ENCODE results near the gene FERD3L.

Gene FERD3L

DNA sequence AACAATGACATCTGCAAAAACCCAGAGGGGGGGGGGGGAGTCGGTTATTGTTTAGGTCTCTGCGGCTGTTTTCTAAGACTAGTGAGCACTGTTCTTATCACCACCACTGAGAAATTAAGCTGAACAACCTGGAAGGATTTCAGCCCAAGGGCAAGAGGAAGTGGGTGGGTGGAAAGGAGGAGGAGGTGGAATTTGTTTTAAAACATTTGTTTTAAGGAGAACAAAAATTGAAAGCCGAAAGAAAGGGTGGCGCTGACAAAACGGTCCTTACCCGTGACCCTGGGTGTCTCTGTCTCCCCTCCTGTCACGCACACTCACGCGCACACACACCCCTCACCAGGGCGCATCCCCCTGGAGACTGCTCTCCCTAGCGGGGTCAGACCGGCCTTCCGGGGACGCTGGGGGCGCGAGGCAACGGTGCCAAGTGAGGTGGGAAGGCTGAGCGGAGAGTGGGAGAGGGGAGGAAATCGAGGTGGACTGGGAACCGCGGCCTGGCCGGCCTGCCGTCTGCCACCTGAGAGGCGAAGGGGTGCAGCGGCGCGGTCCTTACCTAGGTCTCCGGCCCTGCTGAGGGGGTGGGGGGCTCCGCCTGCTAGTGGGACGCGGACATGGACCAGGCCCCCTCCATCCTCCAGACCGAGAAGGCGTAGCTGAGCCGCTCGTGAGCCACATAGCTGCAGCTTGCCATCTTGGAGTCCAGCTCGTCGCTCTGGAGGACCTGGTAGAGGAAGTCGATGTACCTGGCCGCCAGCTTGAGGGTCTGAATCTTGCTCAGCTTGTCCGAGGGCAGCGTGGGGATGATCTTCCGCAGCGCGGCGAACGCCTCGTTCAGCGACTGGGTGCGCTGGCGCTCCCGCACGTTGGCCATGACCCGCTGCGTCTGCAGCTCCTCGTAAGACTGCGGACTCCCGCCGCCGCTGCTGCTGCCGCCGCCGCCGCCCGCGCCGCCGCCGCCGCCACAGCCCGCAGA lies 28.8 kb downstream of the FERD3L start:
- no peak for DNase-seq

DNA sequence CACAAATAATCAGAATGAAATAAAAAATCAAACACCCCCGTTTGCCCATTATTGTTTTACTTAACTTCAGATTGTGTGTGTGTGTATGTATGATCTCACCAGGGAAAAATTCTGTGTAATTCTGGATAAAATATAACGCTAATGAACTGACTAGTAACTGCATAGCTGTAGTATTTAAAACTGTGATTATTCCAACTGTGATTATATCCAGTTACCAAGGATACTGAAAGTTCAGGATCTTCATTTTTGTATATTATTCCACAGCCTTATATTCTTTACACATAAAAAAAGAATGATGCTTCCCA lies 30.7 kb downstream of the FERD3L start:
- DNase-seq, result no peak

DNA sequence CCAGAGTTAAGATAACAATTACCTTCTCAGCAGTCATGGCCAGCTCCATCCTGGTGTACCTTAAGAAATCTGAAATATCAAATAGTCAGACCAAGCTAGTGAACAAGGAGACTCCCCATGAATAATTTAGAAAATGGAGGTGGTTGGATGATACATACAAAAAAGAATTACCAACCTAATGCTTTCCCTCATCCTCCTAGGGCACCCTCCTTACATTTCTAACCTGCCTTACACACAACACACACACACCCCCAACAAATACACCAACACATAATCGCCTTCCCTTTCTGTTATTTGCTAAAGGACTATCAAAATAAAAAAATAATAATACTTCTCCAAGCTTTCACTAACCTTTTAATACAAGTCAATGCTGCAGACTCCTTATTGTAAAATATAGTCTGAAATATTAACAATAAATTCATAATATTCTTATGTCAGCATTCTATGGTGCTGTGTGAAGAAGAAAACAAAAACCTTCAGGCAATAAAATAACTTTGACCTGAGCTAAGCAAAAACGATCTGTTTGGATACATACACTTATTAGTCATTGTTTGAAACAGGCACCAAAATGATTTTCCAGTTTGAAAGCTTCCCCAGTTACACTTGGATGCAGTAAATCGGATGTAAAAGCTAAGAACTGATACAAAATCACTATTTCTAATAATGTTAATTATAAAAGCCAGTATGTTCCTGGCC lies 31.2 kb downstream of the FERD3L start:
- no peak for DNase-seq

DNA sequence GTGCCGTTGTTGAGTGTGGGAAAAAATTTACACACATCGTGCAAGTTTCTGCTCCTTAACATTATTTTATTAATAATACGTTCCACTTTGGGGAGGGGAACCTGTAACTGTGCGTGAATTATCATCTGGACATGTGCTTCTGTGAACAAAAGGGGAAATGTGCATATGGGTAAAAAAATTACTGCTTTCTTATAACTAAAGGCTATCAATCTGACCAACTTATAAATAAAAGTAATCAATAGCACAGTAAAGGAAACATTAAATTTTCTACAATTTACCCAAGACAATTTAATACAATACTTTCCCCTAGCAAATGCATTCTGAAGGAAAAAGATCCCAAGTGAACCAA lies 32.2 kb downstream of the FERD3L start:
- no peak for DNase-seq

- peak; percentile 60 to 62 for DNase-seq
Observed at GRCh38 chr7:19112274-19113001, 32.8 kb downstream of the FERD3L start.

GRCh38 chr7:19111474-19112273 lies 33.5 kb downstream of the FERD3L start:
- DNase-seq, result no peak

GRCh38 chr7:19110776-19111175 lies 34.4 kb downstream of the FERD3L start:
- DNase-seq, result no peak

GRCh38 chr7:19110026-19110730 lies 35.0 kb downstream of the FERD3L start:
- no peak for DNase-seq

GRCh38 chr7:19109000-19109946 lies 35.9 kb downstream of the FERD3L start:
- no peak for DNase-seq

GRCh38 chr7:19107356-19108146 lies 37.7 kb downstream of the FERD3L start:
- peak; percentile 18 to 51 for DNase-seq

DNA sequence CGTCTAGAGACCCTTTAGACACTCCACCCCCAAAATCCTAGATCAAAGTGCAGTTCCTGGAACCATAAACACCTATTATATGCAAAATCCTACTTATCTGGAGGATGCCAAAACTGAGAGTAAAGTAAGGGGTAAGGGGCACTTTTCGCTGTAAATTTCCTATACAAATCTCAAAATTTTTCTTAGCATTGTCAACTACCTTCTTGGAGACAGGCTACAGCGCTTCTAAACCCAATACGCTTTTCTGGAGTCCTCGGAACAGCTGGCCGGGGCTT lies 38.2 kb downstream of the FERD3L start:
- no peak for DNase-seq

DNA sequence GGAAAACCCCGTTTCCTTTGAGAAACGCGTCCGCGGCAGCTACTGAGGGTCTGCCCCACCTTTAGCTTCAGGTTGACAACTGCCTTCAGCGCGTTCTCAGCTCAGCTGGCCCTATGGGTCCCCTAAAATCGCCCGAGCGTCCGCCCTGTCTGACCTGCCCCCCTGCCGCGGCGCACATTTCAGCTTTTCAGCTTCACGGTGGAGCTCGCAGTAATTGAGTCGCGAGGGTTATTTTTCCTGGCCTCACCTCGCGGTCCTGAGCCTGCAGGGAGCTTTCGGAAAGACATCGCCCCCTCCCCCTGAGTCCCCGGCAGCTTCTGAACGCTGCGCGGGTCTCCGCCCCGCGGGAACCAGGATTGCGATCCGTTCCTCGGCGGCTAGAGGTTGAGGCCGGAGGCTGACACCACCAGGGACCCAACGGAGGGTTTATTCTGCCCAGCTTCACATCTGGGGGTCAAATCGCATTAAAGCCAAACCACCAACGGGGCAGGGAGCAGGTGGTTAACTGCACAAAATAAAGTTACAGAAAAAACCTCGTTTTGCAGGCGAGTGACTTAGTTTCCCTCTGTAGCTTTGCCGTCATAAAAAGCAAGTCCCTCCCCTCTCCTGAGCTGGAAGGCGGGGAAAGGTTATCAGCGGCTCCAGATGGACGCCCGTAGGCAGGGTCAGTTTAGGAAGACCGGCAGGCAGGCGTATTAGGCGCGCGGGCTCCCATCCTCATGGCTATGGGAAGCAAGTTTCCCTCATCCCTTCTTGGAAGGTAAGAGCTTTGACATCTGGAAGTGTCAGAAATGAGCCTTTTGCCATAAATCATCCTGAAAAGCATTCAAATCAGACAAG lies 38.8 kb downstream of the FERD3L start:
- no peak for DNase-seq

- no peak for DNase-seq
Observed at GRCh38 chr7:19105546-19105945, 39.7 kb downstream of the FERD3L start.

- no peak for DNase-seq
Observed at GRCh38 chr7:19104811-19105210, 40.4 kb downstream of the FERD3L start.

- DNase-seq, result no peak
Observed at GRCh38 chr7:19102884-19103283, 42.3 kb downstream of the FERD3L start.

- no peak for DNase-seq
Observed at GRCh38 chr7:19101909-19102308, 43.3 kb downstream of the FERD3L start.

GRCh38 chr7:19101472-19101871 lies 43.7 kb downstream of the FERD3L start:
- DNase-seq, result no peak

GRCh38 chr7:19099924-19100323 lies 45.3 kb downstream of the FERD3L start:
- no peak for DNase-seq

DNA sequence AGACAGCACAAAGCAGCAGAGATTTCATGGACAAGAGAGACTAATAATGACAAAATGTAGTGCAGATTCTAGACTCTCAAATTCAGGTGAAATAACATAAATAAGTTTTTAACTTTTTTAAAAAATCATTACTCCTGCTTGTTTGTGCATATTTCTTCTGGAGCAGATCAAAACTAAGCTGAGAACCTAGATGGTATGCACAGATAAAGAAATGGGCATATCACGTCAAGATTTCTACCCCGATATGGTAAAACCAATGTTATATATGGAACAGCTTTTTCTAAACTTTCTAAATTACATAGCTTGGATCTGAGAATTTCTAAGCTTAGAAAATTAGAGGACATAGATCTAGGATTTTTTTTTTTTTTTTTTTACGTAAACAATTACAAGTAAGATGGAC lies 46.0 kb downstream of the FERD3L start:
- no peak for DNase-seq
